K562 (cell line): ENCODE measurements around the gene PPP1R9B. TPM values are rescaled to one million over a fixed set of nuclear protein-coding genes. Genes with fewer than 3 reads are reported as not detected.

Source experiments
- CREM ChIP-seq: IDR thresholded peaks from 2 replicates; pipeline ENCODE4 v1.6.1; 2014; ENCODE audit warnings: antibody characterized with exemption, low read depth
- EP400 ChIP-seq: fragments of 450-650 bp; IDR thresholded peaks from 2 replicates; pipeline ENCODE4 v1.6.1; 2017; ENCODE audit warnings: antibody characterized with exemption, mild to moderate bottlenecking, moderate library complexity
- GABPB1 ChIP-seq: sonication (generic); formaldehyde crosslinking; IDR thresholded peaks from 2 replicates; pipeline ENCODE4 v1.8.0; 2022; ENCODE audit warnings: mild to moderate bottlenecking, missing genetic modification reagents
- RB1 ChIP-seq: fragments of 450-650 bp; IDR thresholded peaks from 2 replicates; pipeline ENCODE4 v1.6.1; 2017; ENCODE audit warnings: low read depth, mild to moderate bottlenecking
- TEAD1 ChIP-seq, 2 experiments: fragments of 450-650 bp in 1 of 2; sonication (generic) in 1 of 2; formaldehyde crosslinking; IDR thresholded peaks; 2 replicates each; pipeline versions ENCODE4 v1.4.0 to v1.8.0; 2020 to 2022; ENCODE audit warnings: mild to moderate bottlenecking in 2 of 2, missing genetic modification reagents in 1 of 2
- ZBTB7A ChIP-seq: IDR thresholded peaks from 2 replicates; pipeline ENCODE4 v1.6.1; 2011; ENCODE audit warnings: low read depth, mild to moderate bottlenecking, low read length, moderate library complexity, borderline replicate concordance; ENCODE audit not compliant: control insufficient read depth
- ZFX ChIP-seq: sonication (generic); formaldehyde crosslinking; IDR thresholded peaks from 2 replicates; pipeline ENCODE4 v1.8.0; 2022; ENCODE audit warnings: mild to moderate bottlenecking, missing genetic modification reagents, moderate library complexity
- ZNF121 ChIP-seq: sonication (generic); formaldehyde crosslinking; conservative IDR thresholded peaks from 2 replicates; pipeline ENCODE4 v1.8.0; 2022; ENCODE audit warnings: missing genetic modification reagents
- polyA plus RNA-seq, 8 experiments: library from polyadenylated mRNA; depleted of rRNA in 4 of 8; stranded (reverse) in 5 of 8; unstranded in 3 of 8; fragments of >200 nt; fragmentation: Nextera tagmentation in 2 of 8; fragmentation: Illumina TruSeq in 1 of 8; extraction: Ambion mirVana in 2 of 8; extraction: Trizol in 1 of 8; gene quantifications; 2 replicates each; pipeline versions ENCODE4 v1.2.1 to v1.2.3, GENCODE V29; 2011 to 2014; ENCODE audit warnings: inconsistent platforms in 1 of 8, missing spikeins in 1 of 8
- total RNA-seq, 7 experiments: library from RNA; depleted of rRNA in 6 of 7; stranded (reverse); fragments of >200 nt in 6 of 7; fragmentation: Illumina TruSeq in 2 of 7; extraction: Trizol in 2 of 7; gene quantifications; 2 replicates each; pipeline versions ENCODE4 v1.2.1 to v1.2.3, GENCODE V29; 2011 to 2021; ENCODE audit warnings: low replicate concordance in 1 of 7
- TF ChIP-seq, protein P1 (sequence below): fragments of 450-650 bp; IDR thresholded peaks from 2 replicates; pipeline ENCODE4 v1.6.1; 2016; ENCODE audit warnings: mild to moderate bottlenecking, moderate library complexity
- TF ChIP-seq, protein P2 (sequence below): sonication (generic); formaldehyde crosslinking; IDR thresholded peaks from 2 replicates; pipeline ENCODE4 v1.9.0; 2022; ENCODE audit warnings: mild to moderate bottlenecking, missing genetic modification reagents
- TF ChIP-seq, protein P3 (sequence below): sonication (generic); formaldehyde crosslinking; IDR thresholded peaks from 2 replicates; pipeline ENCODE4 v1.9.0; 2022; ENCODE audit warnings: mild to moderate bottlenecking, missing genetic modification reagents
- TF ChIP-seq, protein P4 (sequence below): sonication (generic); formaldehyde crosslinking; IDR thresholded peaks from 2 replicates; pipeline ENCODE4 v1.8.1; 2023; ENCODE audit warnings: mild to moderate bottlenecking, missing genetic modification reagents

The PPP1R9B gene
- total and polyA plus RNA-seq, 9 of the 15 experiments (the other 6 are each of a cell fraction or from before 2014, with no cell fraction given) = 0.10 to 63.5 (median 24.7) TPM

DNA sequence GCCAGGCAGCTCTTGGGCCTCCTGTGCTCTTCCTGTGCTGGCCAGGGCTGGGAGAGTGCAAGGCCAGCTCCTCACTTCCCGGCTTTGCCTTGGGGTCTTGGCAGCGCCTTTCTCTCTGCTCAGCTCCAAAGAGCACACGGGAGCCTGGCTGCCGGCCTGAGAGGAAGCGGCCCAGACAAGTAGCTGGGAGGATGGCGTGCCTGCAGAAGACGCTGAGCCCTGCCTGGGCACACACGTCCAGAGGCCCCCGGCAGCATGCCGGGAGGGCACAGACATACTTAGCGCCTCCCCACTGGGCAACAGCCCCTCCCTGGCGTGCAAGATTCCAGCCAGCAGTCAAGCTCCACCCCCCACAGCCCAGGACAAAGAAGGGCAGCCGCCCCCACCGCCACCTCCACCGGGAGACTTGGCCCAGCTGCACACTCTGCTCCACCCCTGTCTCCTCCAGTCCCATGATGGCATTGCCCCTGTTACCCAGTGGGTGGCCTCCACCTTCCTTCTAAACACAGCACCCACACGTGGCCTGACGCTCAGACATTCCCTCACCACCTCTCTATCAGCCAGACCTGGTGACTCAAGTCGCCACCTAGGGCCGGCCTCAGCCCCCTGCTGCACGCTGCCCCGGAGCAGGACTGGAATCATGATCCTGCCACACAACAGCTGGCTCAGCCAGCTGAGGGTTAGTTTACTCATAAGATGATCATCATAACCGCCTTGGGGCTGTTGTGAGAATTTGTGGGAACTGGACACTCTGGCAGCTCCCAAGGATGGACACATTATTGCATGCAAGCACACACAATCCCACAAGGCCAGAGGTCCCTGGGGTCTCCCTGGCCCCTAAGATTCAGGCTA, 27.7 kb upstream of the PPP1R9B start (continued):
- TF ChIP-seq, protein P1, sequence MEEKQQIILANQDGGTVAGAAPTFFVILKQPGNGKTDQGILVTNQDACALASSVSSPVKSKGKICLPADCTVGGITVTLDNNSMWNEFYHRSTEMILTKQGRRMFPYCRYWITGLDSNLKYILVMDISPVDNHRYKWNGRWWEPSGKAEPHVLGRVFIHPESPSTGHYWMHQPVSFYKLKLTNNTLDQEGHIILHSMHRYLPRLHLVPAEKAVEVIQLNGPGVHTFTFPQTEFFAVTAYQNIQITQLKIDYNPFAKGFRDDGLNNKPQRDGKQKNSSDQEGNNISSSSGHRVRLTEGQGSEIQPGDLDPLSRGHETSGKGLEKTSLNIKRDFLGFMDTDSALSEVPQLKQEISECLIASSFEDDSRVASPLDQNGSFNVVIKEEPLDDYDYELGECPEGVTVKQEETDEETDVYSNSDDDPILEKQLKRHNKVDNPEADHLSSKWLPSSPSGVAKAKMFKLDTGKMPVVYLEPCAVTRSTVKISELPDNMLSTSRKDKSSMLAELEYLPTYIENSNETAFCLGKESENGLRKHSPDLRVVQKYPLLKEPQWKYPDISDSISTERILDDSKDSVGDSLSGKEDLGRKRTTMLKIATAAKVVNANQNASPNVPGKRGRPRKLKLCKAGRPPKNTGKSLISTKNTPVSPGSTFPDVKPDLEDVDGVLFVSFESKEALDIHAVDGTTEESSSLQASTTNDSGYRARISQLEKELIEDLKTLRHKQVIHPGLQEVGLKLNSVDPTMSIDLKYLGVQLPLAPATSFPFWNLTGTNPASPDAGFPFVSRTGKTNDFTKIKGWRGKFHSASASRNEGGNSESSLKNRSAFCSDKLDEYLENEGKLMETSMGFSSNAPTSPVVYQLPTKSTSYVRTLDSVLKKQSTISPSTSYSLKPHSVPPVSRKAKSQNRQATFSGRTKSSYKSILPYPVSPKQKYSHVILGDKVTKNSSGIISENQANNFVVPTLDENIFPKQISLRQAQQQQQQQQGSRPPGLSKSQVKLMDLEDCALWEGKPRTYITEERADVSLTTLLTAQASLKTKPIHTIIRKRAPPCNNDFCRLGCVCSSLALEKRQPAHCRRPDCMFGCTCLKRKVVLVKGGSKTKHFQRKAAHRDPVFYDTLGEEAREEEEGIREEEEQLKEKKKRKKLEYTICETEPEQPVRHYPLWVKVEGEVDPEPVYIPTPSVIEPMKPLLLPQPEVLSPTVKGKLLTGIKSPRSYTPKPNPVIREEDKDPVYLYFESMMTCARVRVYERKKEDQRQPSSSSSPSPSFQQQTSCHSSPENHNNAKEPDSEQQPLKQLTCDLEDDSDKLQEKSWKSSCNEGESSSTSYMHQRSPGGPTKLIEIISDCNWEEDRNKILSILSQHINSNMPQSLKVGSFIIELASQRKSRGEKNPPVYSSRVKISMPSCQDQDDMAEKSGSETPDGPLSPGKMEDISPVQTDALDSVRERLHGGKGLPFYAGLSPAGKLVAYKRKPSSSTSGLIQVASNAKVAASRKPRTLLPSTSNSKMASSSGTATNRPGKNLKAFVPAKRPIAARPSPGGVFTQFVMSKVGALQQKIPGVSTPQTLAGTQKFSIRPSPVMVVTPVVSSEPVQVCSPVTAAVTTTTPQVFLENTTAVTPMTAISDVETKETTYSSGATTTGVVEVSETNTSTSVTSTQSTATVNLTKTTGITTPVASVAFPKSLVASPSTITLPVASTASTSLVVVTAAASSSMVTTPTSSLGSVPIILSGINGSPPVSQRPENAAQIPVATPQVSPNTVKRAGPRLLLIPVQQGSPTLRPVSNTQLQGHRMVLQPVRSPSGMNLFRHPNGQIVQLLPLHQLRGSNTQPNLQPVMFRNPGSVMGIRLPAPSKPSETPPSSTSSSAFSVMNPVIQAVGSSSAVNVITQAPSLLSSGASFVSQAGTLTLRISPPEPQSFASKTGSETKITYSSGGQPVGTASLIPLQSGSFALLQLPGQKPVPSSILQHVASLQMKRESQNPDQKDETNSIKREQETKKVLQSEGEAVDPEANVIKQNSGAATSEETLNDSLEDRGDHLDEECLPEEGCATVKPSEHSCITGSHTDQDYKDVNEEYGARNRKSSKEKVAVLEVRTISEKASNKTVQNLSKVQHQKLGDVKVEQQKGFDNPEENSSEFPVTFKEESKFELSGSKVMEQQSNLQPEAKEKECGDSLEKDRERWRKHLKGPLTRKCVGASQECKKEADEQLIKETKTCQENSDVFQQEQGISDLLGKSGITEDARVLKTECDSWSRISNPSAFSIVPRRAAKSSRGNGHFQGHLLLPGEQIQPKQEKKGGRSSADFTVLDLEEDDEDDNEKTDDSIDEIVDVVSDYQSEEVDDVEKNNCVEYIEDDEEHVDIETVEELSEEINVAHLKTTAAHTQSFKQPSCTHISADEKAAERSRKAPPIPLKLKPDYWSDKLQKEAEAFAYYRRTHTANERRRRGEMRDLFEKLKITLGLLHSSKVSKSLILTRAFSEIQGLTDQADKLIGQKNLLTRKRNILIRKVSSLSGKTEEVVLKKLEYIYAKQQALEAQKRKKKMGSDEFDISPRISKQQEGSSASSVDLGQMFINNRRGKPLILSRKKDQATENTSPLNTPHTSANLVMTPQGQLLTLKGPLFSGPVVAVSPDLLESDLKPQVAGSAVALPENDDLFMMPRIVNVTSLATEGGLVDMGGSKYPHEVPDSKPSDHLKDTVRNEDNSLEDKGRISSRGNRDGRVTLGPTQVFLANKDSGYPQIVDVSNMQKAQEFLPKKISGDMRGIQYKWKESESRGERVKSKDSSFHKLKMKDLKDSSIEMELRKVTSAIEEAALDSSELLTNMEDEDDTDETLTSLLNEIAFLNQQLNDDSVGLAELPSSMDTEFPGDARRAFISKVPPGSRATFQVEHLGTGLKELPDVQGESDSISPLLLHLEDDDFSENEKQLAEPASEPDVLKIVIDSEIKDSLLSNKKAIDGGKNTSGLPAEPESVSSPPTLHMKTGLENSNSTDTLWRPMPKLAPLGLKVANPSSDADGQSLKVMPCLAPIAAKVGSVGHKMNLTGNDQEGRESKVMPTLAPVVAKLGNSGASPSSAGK = peak; percentile 88
- peak; percentile 39; the same call in 1 of the 2 replicates for TF ChIP-seq CREM
- TF ChIP-seq GABPB1 = peak; percentile 21; the same call in 1 of the 2 replicates
- TF ChIP-seq, protein P2, sequence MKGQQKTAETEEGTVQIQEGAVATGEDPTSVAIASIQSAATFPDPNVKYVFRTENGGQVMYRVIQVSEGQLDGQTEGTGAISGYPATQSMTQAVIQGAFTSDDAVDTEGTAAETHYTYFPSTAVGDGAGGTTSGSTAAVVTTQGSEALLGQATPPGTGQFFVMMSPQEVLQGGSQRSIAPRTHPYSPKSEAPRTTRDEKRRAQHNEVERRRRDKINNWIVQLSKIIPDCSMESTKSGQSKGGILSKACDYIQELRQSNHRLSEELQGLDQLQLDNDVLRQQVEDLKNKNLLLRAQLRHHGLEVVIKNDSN = peak; percentile 84
- TF ChIP-seq, protein P3, sequence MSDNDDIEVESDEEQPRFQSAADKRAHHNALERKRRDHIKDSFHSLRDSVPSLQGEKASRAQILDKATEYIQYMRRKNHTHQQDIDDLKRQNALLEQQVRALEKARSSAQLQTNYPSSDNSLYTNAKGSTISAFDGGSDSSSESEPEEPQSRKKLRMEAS (CRISPR knock-in tag) = peak; percentile 94
- peak; percentile 76 for TF ChIP-seq EP400
- peak; percentile 40; the same call in 1 of the 2 replicates for TF ChIP-seq RB1
- TF ChIP-seq, protein P4, sequence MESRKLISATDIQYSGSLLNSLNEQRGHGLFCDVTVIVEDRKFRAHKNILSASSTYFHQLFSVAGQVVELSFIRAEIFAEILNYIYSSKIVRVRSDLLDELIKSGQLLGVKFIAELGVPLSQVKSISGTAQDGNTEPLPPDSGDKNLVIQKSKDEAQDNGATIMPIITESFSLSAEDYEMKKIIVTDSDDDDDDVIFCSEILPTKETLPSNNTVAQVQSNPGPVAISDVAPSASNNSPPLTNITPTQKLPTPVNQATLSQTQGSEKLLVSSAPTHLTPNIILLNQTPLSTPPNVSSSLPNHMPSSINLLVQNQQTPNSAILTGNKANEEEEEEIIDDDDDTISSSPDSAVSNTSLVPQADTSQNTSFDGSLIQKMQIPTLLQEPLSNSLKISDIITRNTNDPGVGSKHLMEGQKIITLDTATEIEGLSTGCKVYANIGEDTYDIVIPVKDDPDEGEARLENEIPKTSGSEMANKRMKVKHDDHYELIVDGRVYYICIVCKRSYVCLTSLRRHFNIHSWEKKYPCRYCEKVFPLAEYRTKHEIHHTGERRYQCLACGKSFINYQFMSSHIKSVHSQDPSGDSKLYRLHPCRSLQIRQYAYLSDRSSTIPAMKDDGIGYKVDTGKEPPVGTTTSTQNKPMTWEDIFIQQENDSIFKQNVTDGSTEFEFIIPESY (CRISPR knock-in tag) = 0 out of 2 replicates have a peak, but pooled peaks have one; percentile 43
- peak; percentile 53; the same call in 1 of the 2 replicates for TF ChIP-seq ZFX (CRISPR knock-in tag)
- TF ChIP-seq TEAD1 (CRISPR knock-in tag; IDR thresholded peaks at IDR 0.05) = peak in 1 of 2 experiments; percentile 81; a peak in 1 of 4 replicates
- TF ChIP-seq ZBTB7A = 0 out of 2 replicates have a peak, but pooled peaks have one; percentile 25
- peak; percentile 97 for TF ChIP-seq ZNF121 (CRISPR knock-in tag)
